T-helper 2 cell treated with Interferon-gamma antibody and Interleukin-4, amounts not matched to agents 100 ng/mL and 5 ng/mL, for 36 hours (primary cell): ENCODE results near the gene DLG1. TPM values are rescaled to one million over a fixed set of nuclear protein-coding genes. Genes with fewer than 3 reads are reported as not detected.
"Not testable (repeated sequence)": the region's sequence is repeated elsewhere in the genome, so short reads cannot be mapped to it uniquely, and the experiment has no call there.

Experiments
- intact Hi-C: fragments of 100-400 bp; cut with micrococcal nuclease; formaldehyde crosslinking; loops from one replicate; pipeline ENCODE4 v1.15.1; 2023
- total RNA-seq: library from RNA; stranded (reverse); gene quantifications from 2 replicates; pipeline ENCODE4 v1.2.3, GENCODE V29; 2022

The DLG1 gene
- total RNA-seq, 1 donor from 2014 or later = 72.5 TPM

GRCh38 chr3:197117114-197117513, 181.3 kb downstream of the DLG1 start:
- intact Hi-C loops = no loop called here

GRCh38 chr3:197114007-197114406, 184.4 kb downstream of the DLG1 start:
- intact Hi-C loops = no loop called here

GRCh38 chr3:197111685-197112084, 186.7 kb downstream of the DLG1 start:
- intact Hi-C loops = no loop called here

- intact Hi-C loops = no loop called here
Observed at GRCh38 chr3:197105786-197106185, 192.6 kb downstream of the DLG1 start.

GRCh38 chr3:197104738-197105137, 193.7 kb downstream of the DLG1 start:
- intact Hi-C loops = no loop called here

GRCh38 chr3:197103766-197104165, 194.6 kb downstream of the DLG1 start:
- intact Hi-C loops = no loop called here

GRCh38 chr3:197093871-197094270, 204.5 kb downstream of the DLG1 start:
- intact Hi-C loops = no loop called here

GRCh38 chr3:197088370-197088769, 210.0 kb downstream of the DLG1 start:
- intact Hi-C loops = no loop called here

GRCh38 chr3:197085137-197085536, 213.3 kb downstream of the DLG1 start:
- intact Hi-C loops = no loop called here

- intact Hi-C loops = no loop called here
Observed at GRCh38 chr3:197083486-197083885, 214.9 kb downstream of the DLG1 start.

GRCh38 chr3:197082871-197083270, 215.5 kb downstream of the DLG1 start:
- intact Hi-C loops = no loop called here

GRCh38 chr3:197080344-197080743, 218.1 kb downstream of the DLG1 start:
- intact Hi-C loops = no loop called here

- intact Hi-C loops = no loop called here
Observed at GRCh38 chr3:197076415-197076814, 222.0 kb downstream of the DLG1 start.

GRCh38 chr3:197068077-197068476, 230.3 kb downstream of the DLG1 start:
- intact Hi-C loops = no loop called here

GRCh38 chr3:197064771-197065170, 233.6 kb downstream of the DLG1 start:
- intact Hi-C loops = no loop called here

- intact Hi-C loops = no loop called here
Observed at GRCh38 chr3:197062446-197062845, 236.0 kb downstream of the DLG1 start.

GRCh38 chr3:197051637-197052036, 246.8 kb downstream of the DLG1 start:
- intact Hi-C loops = not testable (repeated sequence)

GRCh38 chr3:197050511-197050910, 247.9 kb downstream of the DLG1 start:
- intact Hi-C loops = no loop called here

- intact Hi-C loops = no loop called here
Observed at GRCh38 chr3:197042539-197042938, 255.9 kb downstream of the DLG1 start.

GRCh38 chr3:197041875-197042488, 256.4 kb downstream of the DLG1 start:
- intact Hi-C loops = no loop called here

GRCh38 chr3:197040658-197041057, 257.8 kb downstream of the DLG1 start:
- intact Hi-C loops = no loop called here

GRCh38 chr3:197038679-197039462, 259.5 kb downstream of the DLG1 start:
- intact Hi-C loops = no loop called here

GRCh38 chr3:197035577-197035976, 262.8 kb downstream of the DLG1 start:
- intact Hi-C loops = no loop called here
